ENCODE data around the gene ADK.

DNA sequence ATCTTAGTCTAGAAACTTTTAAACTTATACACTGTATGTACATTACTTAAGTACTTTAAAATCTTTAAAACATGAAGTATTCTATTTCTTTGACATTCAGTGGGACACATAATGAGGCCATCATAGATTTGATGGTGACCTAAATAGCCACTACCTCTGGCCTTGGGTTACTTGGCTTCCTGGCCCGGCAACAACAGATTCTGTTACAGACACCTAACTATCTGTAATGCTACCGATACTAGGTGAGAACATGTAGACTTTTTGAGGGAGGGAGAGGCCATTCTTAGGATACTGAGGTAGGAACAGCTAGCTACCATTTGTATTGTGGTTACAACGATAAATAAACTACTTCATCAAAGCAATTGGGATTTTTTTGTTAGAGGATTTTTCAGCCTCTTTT is 520.7 kb downstream of the ADK start:
- TF ChIP-seq, protein P1, sequence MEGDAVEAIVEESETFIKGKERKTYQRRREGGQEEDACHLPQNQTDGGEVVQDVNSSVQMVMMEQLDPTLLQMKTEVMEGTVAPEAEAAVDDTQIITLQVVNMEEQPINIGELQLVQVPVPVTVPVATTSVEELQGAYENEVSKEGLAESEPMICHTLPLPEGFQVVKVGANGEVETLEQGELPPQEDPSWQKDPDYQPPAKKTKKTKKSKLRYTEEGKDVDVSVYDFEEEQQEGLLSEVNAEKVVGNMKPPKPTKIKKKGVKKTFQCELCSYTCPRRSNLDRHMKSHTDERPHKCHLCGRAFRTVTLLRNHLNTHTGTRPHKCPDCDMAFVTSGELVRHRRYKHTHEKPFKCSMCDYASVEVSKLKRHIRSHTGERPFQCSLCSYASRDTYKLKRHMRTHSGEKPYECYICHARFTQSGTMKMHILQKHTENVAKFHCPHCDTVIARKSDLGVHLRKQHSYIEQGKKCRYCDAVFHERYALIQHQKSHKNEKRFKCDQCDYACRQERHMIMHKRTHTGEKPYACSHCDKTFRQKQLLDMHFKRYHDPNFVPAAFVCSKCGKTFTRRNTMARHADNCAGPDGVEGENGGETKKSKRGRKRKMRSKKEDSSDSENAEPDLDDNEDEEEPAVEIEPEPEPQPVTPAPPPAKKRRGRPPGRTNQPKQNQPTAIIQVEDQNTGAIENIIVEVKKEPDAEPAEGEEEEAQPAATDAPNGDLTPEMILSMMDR (IDR thresholded peaks at IDR 0.05 in 4 of 5, conservative IDR thresholded peaks at IDR 0.05 in 1 of 5): no peak
- TF ChIP-seq POLR2A (IDR thresholded peaks at IDR 0.05): no peak
